ENCODE results near the gene VDR.

VDR gene

DNA sequence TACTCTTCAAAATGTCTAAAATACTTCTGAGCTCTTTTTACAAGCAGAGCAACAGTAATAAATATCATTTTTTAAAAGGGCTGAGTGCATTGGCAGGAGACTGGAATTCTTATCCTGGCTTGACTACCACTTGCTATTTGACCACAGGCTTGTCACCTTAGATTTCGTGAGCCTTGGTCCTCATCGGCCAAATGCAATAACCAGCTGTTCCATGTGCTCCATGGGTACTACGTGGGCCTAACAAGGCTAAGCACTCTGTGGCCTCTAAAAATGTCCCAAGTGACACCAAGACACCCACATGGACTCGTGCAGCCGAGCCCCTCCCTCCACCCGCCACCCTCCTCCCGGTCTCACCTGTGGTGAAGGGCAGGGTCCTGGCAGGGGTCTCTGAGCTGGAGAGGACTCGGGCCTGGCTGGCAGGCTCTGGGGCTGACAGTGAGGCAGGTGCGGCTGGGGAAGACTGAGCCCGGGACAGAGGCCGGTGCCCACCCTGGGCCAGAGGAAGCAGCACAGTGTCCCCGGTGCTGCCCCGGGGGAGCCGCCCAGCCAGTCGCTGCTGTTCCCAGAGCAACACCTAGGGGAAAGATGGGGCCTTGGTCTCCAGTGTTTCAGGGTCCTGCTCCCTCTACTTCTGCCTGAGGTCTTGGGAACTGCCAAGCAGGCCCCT lies 111.6 kb downstream of the VDR start:
- DNase-seq (ENCODE audit: low spot score) = no peak

DNA sequence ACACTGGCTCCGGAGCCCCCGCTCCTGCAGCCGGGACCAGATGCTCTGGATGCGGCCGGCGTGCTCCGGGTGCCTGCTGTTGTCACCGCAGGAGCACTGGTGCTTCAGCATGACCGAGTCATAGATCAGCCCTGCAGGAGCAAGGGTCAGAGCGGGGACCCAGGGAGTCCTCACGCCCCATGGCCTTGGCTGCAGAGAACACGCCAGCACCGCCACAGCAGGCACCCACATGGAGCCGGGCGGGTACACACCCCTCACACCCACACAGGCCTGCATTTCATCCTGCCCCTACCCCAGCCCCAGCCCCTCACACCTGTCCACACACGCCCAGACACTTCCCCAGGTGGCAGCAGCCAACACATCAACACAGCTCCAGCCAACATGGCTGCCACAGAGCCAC lies 112.9 kb downstream of the VDR start:
- no peak for DNase-seq (ENCODE audit: low spot score)

Measured in kidney capillary endothelial cell (primary cell).